Heart left ventricle (tissue), 16 donors: ENCODE measurements around the gene EEF2KMT. TPM values are rescaled to one million over a fixed set of nuclear protein-coding genes. Genes with fewer than 3 reads are reported as not detected.
A peak's percentile ranks its signal among the peaks of the same experiment; 100 is the strongest.

Source experiments
- ATAC-seq, 4 donors: fragments of 200-7000 bp; cut with Tn5 transposase; one replicate each; pipeline ENCODE4 v1.9.1; 2020 to 2022; ENCODE audit warnings: moderate library complexity in 4 of 4, mild to moderate bottlenecking in 3 of 4, moderate number of reproducible peaks in 1 of 4
- DNase-seq, 5 donors: peaks; one replicate each; pipeline ENCODE4 v3.0.0-alpha.2; 2020
- H3K27ac ChIP-seq, 12 donors: fragments of 200-600 bp; sonication (generic) in 4 of 12; one replicate each; pipeline versions ENCODE4 v1.5.0 to v1.8.0; 2016 to 2022; ENCODE audit warnings: mild to moderate bottlenecking in 2 of 12
- H3K27me3 ChIP-seq, 9 donors: fragments of 200-600 bp; sonication (generic) in 2 of 9; one replicate each; pipeline versions ENCODE4 v1.5.1 to v1.8.0; 2016 to 2022; ENCODE audit warnings: mild to moderate bottlenecking in 3 of 9
- H3K36me3 ChIP-seq, 9 donors: fragments of 200-600 bp; sonication (generic) in 2 of 9; one replicate each; pipeline versions ENCODE4 v1.5.0 to v1.8.0; 2018 to 2022; ENCODE audit warnings: mild to moderate bottlenecking in 2 of 9
- H3K4me1 ChIP-seq, 12 donors: fragments of 200-600 bp; sonication (generic) in 4 of 12; one replicate each; pipeline versions ENCODE4 v1.5.0 to v1.8.0; 2016 to 2022; ENCODE audit warnings: mild to moderate bottlenecking in 3 of 12
- H3K4me3 ChIP-seq, 12 donors: fragments of 200-600 bp; sonication (generic) in 4 of 12; one replicate each; pipeline versions ENCODE4 v1.5.0 to v1.8.0; 2017 to 2022; ENCODE audit warnings: mild to moderate bottlenecking in 9 of 12, moderate library complexity in 4 of 12
- H3K9me3 ChIP-seq, 12 donors: fragments of 200-600 bp; sonication (generic) in 4 of 12; one replicate each; pipeline versions ENCODE4 v1.5.0 to v1.8.0; 2016 to 2022; ENCODE audit warnings: mild to moderate bottlenecking in 1 of 12
- CTCF ChIP-seq, 12 donors: fragments of 200-600 bp; sonication (generic) in 4 of 12; IDR thresholded peaks; one replicate each; pipeline versions ENCODE4 v1.5.0 to v1.8.0; 2018 to 2022; ENCODE audit warnings: antibody characterized with exemption in 12 of 12, mild to moderate bottlenecking in 5 of 12
- POLR2A ChIP-seq, 2 donors: fragments of 450-650 bp; IDR thresholded peaks; one replicate each; pipeline ENCODE4 v1.6.1; 2017; ENCODE audit warnings: antibody characterized with exemption in 2 of 2, mild to moderate bottlenecking in 2 of 2, moderate library complexity in 2 of 2
- WGBS, 4 donors: extraction: QIAGEN DNeasy Blood & Tissue Kit in 2 of 4; methylation state at CpG; one replicate each; pipeline versions ENCODE4 v1.1.5 to v1.1.7; 2013 to 2018; 5-methylcytosine and 5-hydroxymethylcytosine counted together
- intact Hi-C, 10 donors: fragments of 100-400 bp; cut with DNase I; formaldehyde crosslinking; loops; one replicate each; pipeline versions ENCODE4 v1.11.1 to v1.14.2; 2022
- polyA plus RNA-seq, 2 donors: library from polyadenylated mRNA; stranded (reverse); fragments of 200-250 nt; gene quantifications; one replicate each; pipeline ENCODE4 v1.2.3, GENCODE V29; 2013
- total RNA-seq, 9 donors: library from RNA; depleted of rRNA in 2 of 9; stranded (reverse); fragments of >200 nt in 2 of 9; fragmentation: NEBNext Ultra II Directional in 3 of 9; extraction: Animal tissue kit (Norgen Biotek cat#: 25700) in 3 of 9; gene quantifications; one replicate each; pipeline versions ENCODE4 v1.1.0 to v1.2.4, GENCODE V29; 2016 to 2023
- donor health status: ischemic (EF 13 %, LVEDD 7.1; RV severe dilation, severe dysfunction).
- donor health status: healthy with polysubstance abuse.
- donor health status: DM: no; HTN: yes; CAD: no.
- donor health status: DM: no; HTN: no; CAD: no.
- donor health status: ischemic (EF 25% LVEDD 6.9; RV normal size, moderate dysfunction).
- donor health status: ischemic (EF 25% LVEDD 5.7; RV mildly dilated, moderate dysfunction).
- donor health status: healthy.
- donor health status: DM: yes; HTN: yes; CAD: no.
- donor health status: ischemic (EF 35%, LVEDD 5.7; RV mildly dilated, moderate dysfunction).
- donor health status: nonischemic (EF 11% LVEDD 7.7; RV severe dilation, severe dysfunction).
- donor health status: DM: yes; HTN: yes; CAD: no.
- donor health status: PGD.
- donor health status: ischemic (EF 29% LVEDD 5.4; RV normal size, mild dysfunction).
- donor health status: nonischemic (EF 23%, LVEDD 6.1; RV moderate dilation, normal function).

The EEF2KMT gene
- total and polyA plus RNA-seq, 11 donors: 3.2 to 11.6 (median 7.2) TPM

DNA sequence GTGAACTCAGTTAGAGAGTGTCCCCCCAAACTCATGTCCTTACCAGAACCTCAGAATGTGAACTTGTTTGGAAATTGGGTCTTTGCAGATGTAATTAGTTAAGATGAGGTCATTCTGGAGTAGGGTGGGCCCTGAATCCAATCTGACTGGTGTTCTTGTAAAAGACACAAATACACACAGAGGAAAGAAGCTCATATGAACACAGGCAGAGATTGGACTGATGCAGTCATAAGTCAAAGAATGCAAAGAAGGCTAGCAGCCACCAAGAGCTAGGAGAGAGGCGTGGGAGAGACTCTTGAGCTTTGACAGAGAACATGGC, 61.7 kb downstream of the EEF2KMT start:
- intact Hi-C loops: no loop called here
- Histone ChIP-seq H3K4me1 (peaks cover 0 to 24% (median 15%) of the 10 kb centered on the region in 12 donors), H3K27ac (peak overlapping the region in 1 of 12 donors; percentile 43), H3K27me3 (no peaks in the 10 kb centered on the region), H3K4me3 (no peak overlapping the region), H3K9me3 (no peaks in the 10 kb centered on the region), H3K36me3 (no peaks in the 10 kb centered on the region)
- no peak for TF ChIP-seq CTCF (IDR thresholded peaks at IDR 0.05)
- TF ChIP-seq POLR2A (IDR thresholded peaks at IDR 0.05): no peak
- 68 to 79% (median 78%) methylated on average over 1 of the region's 1 CpG for WGBS, 4 donors
- DNase-seq (no peak), ATAC-seq (no peak)

Other genes starting within 250 kb of the EEF2KMT start
- gene PPL, start 160.6 kb downstream of the EEF2KMT start, total RNA-seq: 10 to 100 TPM in 3 of 9 donors, 1 to 10 TPM in 6; 6.4 to 23.8 (median 8.3) TPM
- gene PPL, start 160.6 kb downstream of the EEF2KMT start, polyA plus RNA-seq: 1 to 10 TPM; 4.3 to 5.1 TPM
- gene SEC14L5, start 139.5 kb downstream of the EEF2KMT start, total RNA-seq: 10 to 100 TPM in 5 of 9 donors, 1 to 10 TPM in 4; 1.6 to 25.4 (median 11.6) TPM
- 1 to 10 TPM in 1 of 2 donors, under 1 TPM in 1; 0.11 to 5.0 TPM for gene SEC14L5, start 139.5 kb downstream of the EEF2KMT start, polyA plus RNA-seq
- gene NAGPA, start 63.9 kb downstream of the EEF2KMT start, total RNA-seq: 10 to 100 TPM in 3 of 9 donors, 1 to 10 TPM in 6; 3.8 to 14.6 (median 8.9) TPM
- 1 to 10 TPM; 6.4 to 6.5 TPM for gene NAGPA, start 63.9 kb downstream of the EEF2KMT start, polyA plus RNA-seq
- gene C16orf89, start 31.8 kb downstream of the EEF2KMT start, total RNA-seq: 10 to 100 TPM in 4 of 9 donors, 1 to 10 TPM in 5; 1.5 to 38.4 (median 6.9) TPM
- 1 to 10 TPM in 1 of 2 donors, under 1 TPM in 1; 0.26 to 4.2 TPM for gene C16orf89, start 31.8 kb downstream of the EEF2KMT start, polyA plus RNA-seq
- gene ALG1, start 26.0 kb downstream of the EEF2KMT start, total RNA-seq: 10 to 100 TPM in 3 of 9 donors, 1 to 10 TPM in 6; 6.5 to 17.1 (median 9.7) TPM
- gene ALG1, start 26.0 kb downstream of the EEF2KMT start, polyA plus RNA-seq: 10 to 100 TPM in 1 of 2 donors, 1 to 10 TPM in 1; 6.0 to 15.3 TPM